Measurements from ENCODE around the gene VILL.
"Not testable (repeated sequence)": the region's sequence is repeated elsewhere in the genome, so short reads cannot be mapped to it uniquely, and the experiment has no call there.

The VILL gene

GRCh38 chr3:38017445-38018295 lies 27.1 kb downstream of the VILL start:
- no peak for DNase-seq (ENCODE audit: low spot score)

DNA sequence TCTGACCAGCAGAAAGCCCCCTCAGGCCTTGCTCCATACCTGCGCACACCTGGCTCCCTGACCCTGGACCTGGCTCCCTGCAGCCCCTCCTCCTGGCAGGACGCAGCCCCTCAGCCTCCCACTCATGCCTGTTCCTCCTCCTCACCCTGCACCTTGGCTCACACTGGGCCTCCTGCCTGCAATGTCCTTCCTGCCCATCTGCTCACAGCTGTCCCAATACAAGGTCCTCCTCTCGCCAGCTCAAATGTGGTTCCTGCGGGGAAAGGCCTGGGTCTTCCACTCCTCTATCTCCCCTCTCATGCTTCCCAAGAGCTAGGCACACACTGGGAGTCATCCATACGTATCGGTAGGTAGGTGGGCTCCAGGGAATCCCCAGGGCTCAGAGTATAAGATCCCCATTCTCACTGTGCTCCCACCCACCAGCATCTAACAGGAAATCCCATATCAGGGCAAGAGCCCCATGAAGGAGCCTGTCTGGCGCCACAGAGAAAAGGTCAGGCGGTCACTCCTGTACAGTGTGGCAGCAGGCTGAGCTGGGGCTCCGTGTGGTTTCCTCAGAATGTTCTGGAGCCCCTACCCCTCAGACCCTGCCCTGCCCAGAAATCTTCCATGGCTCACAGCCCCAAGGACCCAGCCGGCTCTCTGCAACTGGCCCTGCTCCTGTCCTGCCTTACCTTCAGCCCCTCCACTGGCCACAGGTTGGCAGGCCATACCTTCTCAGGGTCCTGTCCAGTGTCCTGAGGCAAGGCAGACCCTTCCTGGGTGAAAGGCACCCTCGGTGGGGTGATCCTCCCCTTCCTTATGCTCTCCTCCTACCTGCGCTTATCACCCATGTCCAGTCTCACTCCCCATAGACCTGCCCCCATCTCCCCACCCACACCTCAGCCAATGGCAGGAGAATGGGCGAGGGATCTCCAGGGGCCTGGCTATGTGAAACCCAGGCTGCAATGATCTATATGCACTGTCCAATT lies 28.0 kb downstream of the VILL start:
- DNase-seq (ENCODE audit: low spot score) = no peak

DNA sequence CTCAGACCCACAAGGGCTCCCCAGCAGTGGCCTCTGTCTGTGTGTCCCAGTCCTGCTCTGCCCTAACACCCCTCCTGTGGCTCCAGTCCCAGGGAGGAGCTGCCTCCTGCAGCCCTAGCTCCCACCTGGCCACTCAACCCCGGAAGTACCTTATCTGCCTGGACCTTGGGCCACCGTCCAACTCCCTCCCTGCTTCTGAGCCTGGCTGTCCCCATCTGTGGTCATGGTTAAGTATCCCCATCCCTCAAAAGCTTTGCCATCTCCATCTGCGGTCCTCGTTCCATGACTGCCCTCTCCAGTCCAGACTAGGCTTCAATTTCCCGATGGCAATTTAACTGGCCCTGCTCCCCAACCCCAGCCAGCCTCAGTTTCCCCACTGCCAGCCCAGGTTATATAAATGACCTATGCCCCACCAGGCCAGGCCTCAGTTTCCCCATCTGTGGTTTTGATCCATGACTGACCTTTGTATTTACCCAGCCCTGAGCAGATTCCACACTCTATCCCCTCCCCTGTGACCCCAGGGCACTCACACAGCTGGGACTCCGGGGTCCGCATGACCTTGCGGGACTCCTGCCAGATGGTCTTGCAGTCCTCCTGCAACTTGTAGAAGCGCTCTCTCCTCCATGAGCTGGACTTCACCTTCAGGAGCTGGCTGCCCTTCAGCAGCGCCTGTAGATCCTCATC lies 29.2 kb downstream of the VILL start:
- DNase-seq (ENCODE audit: low spot score) = no peak

- no peak for DNase-seq (ENCODE audit: low spot score)
These were observed 29.7 kb downstream of the VILL start for GRCh38 chr3:38020342-38020726.

GRCh38 chr3:38021196-38021595 lies 30.6 kb downstream of the VILL start:
- no peak for DNase-seq (ENCODE audit: low spot score)

DNA sequence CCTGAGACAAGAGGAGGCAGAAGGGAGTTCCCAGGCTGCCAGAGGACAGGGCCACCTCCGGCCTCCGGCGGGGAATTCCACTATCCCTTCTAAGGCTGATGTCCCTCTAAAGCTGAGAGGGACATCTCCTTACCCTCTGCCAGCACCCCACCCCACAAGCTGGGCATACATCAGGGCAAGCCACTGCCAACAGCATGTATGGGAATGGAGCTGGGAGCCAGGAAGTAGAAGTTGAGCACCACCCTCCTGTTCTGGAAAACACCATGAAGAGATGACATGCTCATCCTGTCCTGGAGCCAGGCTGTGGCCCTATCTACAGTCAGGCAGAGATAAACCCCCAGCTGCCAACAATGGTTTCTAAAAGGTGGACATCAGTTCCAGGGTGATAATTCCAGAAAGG lies 31.7 kb downstream of the VILL start:
- DNase-seq (ENCODE audit: low spot score) = no peak

DNA sequence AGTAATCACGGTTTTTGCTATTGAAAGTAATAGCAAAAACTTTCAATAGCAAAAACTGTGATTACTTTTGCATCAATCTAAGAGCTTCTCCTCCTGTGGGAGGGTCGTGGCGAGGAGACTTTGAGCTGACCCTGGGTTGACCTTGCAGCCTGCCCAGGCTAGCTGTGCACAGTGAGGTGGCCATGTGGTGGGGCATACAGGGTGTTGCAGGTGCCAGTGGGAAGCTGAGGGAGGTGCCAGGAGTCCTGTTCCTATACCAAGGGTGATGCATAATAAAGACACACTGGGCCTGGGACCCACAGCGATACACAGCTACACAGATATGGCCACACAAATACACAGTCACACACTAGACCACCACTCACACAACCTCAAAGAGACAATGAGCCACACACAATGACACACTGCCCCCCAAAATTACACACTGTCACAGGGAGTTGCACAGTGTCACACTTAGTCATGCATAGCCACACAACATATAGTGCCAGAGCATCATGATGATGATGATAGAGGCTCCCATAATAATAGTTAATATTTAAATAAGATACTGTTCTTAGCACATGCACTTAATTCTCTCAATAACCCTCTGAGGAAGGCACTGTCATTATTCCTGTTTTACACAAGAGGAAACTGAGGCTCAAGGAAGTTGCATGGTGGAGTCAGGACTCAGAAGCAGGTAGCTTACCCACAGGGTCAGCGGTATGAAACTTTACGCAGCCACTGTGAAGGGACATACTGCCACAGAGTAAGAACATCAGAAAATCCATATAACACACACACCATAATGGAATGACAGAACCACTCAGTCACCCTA lies 32.5 kb downstream of the VILL start:
- DNase-seq (ENCODE audit: low spot score) = no peak

GRCh38 chr3:38026856-38027255 lies 36.3 kb downstream of the VILL start:
- DNase-seq (ENCODE audit: low spot score) = no peak

DNA sequence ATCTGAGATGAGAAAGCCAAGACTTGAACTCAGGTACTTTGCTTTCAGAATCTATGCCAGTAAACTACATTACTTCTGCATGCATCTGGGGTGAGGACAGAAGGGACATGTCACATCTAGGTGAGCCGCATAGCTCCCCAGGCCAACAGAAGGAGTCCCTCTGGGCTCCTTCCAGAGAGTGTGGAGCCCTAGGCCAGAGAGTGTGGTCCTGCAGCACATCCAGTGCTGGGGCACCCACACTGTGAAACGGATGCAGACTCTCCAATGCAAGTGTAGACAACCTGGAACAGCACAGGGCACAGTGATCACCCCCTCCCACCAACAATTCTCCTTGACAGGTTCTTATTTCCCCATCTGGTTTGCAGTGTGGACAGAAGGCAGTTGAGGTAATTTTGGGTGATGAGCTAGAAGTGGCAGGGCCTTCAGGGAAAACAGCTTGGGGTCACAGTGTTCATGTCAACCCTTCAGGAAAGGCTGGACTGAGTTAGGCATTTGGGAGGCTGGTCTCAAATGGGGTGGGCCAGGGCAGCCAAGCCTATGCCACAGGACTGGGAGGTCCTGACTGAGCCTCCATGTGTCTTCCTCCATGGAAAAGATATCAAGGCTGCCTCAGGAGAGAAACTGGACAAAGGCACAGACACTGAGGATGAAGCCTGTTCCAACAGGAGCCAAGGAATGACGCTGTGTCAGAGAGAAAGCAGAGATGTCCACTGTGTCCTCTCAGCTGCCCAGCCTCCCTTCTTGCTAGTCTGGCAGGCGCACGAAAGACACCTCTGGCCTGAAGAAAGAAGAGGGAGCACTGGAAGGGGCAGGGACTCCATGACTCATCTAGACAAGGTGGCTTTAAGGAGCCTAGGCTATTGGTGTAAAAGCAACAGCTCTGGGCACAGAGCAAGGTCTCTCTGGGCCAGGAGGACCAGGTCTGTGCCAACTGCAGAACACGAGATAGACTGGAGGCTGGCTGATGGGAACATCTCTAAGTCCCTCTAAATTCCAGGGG lies 37.2 kb downstream of the VILL start:
- DNase-seq (ENCODE audit: low spot score) = no peak

DNA sequence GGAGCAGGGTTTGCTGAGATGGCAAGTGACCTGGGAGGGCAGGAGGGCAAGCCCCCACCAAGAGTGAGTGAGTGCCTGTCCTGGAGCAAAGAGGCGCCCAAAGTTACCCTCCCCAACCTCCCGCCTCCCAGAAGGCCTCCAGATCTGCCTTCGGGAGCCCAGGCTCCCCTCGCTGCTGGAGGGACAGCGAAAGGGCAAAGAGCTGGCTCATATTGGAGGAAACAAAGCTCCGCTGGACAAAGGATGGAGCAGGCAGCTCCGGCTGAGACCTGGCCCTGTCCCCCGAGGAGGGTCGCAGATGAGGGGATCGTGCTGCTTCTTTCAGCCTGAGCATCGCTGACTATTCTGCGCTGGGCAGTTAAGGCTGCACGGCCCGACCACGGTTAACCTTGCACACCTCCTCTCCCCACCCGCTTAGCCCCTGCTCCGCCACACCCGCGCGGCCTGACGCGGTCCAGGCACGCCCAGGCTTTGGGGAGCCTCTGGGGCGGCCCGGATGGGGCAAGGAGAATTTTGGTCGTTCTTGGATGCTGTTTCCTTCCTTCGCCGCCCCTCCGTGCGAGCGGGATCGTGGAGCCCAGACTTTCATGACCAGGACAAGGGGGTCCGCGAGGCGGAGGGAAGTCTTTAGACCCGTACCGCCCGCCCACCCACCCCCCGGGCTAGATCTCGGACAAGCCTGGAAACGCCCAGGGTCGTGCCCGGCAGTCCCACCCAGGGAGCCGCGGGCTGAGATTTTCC lies 38.2 kb downstream of the VILL start:
- no peak for DNase-seq (ENCODE audit: low spot score)

- no peak for DNase-seq (ENCODE audit: low spot score)
These were observed 39.0 kb downstream of the VILL start, which contains the start of gene PLCD1 for GRCh38 chr3:38029400-38030125. PLCD1 (minus strand) TSS chr3:38029642; CDS start chr3:38029539, 103 bp downstream.

DNA sequence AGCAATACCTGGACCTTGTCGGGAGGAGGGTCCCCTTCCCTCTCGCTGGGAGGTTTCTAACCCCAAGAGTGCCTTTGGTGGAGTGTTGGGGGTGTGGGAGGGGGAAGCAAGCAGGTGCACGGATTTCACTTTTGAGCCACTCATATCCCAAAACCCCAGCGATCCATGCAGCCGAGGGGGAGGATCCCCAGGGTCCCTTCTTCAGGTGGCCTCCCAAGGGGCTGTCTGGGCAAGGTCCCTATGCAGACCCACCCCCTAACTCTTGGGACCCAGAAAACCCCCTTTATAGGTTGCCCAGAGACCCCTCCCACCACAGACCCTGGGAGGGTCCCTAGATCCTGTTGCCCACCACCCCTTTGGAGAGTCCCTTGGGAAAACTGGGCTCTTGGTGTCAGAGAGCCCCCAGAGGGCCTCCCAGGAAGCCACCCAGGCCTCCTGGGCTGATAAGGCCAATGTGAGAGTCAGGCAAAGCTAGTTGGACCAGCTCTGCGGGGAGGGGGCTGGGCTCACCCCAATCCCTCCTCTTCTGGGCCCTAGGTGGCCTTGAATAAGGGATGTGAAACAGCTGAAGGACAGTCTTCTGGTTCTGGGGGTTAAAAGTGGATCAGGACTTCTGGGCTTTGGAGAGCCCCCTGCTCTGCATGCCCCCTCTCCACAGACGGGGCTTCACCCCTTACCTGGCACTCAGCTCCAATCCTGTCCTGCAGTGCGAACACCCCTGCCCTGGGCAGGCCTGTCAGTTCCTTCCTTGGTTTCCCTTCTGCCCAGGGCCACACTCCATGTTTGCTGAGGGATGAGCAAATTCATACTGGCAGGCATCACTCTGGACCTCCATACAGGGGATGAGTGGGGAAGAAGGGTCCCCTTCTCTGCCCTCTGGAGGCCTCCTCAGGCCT lies 39.8 kb downstream of the VILL start:
- no peak for DNase-seq (ENCODE audit: low spot score)

DNA sequence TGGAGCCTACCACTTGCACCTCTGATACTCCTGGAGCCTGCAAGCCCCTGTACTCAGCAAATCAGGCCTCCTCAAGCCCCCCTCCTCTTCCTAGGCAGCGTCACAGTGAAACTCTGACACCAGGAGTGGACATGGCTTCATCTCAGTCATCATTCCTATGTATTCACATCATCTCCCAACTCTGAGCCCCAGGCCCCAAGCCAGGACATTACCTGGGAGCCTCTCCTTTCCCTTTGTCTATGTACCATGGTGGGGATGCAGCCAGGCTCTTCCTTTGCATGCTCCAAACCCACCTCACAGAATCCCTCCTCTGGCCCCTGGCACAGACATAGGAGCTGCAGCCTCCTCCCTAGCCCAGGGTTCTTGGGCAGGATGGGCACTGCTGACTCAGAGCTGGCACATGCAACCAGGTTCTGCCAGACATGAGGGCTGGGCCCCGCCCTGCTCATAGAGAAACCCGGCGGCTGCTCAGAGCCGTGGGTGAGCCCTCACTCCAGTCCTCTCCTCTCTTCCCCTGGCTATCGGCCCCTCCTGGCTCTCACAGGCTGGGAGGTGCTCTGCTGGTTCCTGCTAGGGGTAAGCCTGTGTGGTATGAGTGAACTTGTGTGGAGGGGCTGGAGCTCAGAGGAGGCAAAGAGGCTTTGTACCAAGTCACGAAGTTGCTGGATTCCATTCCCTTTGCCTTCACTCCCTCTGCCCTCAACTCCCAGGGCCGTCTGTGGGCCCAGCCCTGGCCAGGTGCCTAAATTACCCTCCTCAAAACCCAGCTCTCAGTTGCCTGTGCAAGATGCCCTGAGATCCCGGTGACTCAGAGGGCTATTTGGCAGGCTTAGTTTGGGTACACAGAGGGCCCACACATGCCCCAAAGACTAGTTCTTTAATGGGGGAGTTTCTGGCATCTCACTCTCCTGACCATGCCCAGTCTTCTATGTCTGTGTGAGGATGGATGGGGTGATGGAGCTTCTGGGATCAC lies 40.7 kb downstream of the VILL start:
- peak; percentile 40 for DNase-seq (ENCODE audit: low spot score)

- no peak for DNase-seq (ENCODE audit: low spot score)
These were observed 41.8 kb downstream of the VILL start for GRCh38 chr3:38032328-38032865.

DNA sequence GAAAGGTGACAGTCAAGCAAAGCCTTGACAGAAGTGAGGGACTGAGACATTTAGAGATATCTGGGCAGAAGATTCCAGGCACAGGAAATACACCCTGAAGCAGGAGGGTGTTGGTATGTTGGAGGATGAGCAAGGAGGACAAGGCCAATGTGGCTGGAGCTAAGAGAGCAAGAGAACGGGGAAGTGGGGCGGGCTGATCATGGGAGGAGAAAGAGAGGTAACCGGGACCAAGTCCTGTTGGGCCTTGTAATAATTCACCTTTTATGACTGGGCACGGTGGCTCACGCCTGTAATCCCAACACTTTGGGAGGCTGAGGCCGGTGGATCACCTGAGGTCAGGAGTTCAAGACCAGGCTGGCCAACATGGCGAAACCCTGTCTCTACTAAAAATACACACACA lies 43.0 kb downstream of the VILL start:
- not testable (repeated sequence) for DNase-seq (ENCODE audit: low spot score)

DNA sequence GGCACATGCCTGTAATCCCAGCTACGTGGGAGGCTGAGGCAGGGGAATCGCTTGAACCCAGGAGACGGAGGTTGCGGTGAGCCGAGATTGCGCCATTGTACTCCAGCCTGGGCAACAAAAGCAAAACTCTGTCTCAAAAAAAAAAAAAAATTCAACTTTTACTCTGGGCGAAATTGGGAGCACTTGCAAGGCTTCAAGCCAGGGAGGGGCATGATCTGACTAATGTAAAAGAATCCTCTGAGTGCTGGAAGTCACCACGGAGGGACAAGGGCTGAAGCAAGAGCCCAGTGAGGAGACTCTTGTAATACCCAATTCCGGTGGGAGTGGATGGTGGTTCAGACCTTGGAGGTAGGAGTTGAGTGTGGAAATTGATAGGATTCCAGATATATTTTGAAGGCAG lies 43.7 kb downstream of the VILL start:
- not testable (repeated sequence) for DNase-seq (ENCODE audit: low spot score)
